ENCODE results near the gene APP.

DNA sequence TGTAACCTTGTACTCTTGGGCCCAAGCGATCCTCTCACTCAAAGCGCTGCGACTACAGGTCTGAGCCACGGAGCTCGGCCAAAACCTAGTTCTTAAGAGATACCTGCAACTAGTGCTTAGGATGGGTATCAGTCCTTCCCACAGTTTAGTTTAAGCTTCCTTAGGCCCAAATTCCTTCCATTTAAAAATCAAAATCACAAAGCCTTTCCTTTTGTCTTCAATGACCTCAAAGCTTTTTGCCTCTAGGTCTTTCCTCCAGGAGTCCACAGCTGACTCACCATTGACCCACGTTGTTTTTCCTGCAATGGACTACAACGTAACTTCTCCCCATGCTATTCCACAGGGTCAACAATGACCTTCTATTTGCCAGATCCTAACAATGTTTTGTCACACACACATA lies 64.0 kb downstream of the APP start:
- TF ChIP-seq, protein P1, sequence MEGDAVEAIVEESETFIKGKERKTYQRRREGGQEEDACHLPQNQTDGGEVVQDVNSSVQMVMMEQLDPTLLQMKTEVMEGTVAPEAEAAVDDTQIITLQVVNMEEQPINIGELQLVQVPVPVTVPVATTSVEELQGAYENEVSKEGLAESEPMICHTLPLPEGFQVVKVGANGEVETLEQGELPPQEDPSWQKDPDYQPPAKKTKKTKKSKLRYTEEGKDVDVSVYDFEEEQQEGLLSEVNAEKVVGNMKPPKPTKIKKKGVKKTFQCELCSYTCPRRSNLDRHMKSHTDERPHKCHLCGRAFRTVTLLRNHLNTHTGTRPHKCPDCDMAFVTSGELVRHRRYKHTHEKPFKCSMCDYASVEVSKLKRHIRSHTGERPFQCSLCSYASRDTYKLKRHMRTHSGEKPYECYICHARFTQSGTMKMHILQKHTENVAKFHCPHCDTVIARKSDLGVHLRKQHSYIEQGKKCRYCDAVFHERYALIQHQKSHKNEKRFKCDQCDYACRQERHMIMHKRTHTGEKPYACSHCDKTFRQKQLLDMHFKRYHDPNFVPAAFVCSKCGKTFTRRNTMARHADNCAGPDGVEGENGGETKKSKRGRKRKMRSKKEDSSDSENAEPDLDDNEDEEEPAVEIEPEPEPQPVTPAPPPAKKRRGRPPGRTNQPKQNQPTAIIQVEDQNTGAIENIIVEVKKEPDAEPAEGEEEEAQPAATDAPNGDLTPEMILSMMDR (IDR thresholded peaks at IDR 0.05): no peak
- TF ChIP-seq POLR2A (IDR thresholded peaks at IDR 0.05): no peak
